ENCODE measurements around the gene STK35. TPM values are rescaled to one million over a fixed set of nuclear protein-coding genes. Genes with fewer than 3 reads are reported as not detected.

STK35 gene
- total and polyA plus RNA-seq, 2 of the 8 experiments (the other 6 are each of a cell fraction or from before 2014, with no cell fraction given) = 24.9 to 45.0 TPM

- ChIA-PET POLR2A (ENCODE audit: partially characterized antibody) (interaction anchor here (0.6 to 1.3 kb wide), 3 partner anchors 17 to 1140 kb away, joined by 3 to 5 read pairs (median 3); no protein-coding TSS in a partner anchor), CTCF (ENCODE audit: partially characterized antibody) (interaction anchor here (0.6 to 3.5 kb wide), 5 partner anchors 9 to 45 kb away, joined by 3 to 20 read pairs (median 4); no protein-coding TSS in a partner anchor)
- Histone ChIP-seq H2BK15ac (ENCODE audit: low read length) (no peak overlapping the region), H4K91ac (replicated peaks; ENCODE audit: insufficient read length, low read length) (no peak overlapping the region), H3K27me3 (replicated peaks in 1 of 4; ENCODE audit: control insufficient read depth in 3 of 4, extremely low read depth in 1 of 4, insufficient read depth in 3 of 4, low read length in 3 of 4) (no peaks in the 10 kb centered on the region), H3K56ac (replicated peaks; ENCODE audit: insufficient read length, low read depth, low read length) (no peak overlapping the region), H3K4ac (replicated peaks; ENCODE audit: insufficient read length, low read depth, low read length) (no peak overlapping the region), H2AFZ (ENCODE audit: low read length) (no peak overlapping the region), H2BK12ac (ENCODE audit: low read depth, low read length) (no peak overlapping the region), H4K5ac (ENCODE audit: insufficient read length, low read depth, low read length) (no peak overlapping the region), H3K79me2 (ENCODE audit: control insufficient read depth in 1 of 2, insufficient read depth in 2 of 2, low read length in 2 of 2) (peaks cover 0 to 66% of the 10 kb centered on the region in 2 experiments; a peak in 2 of 4 replicates), H3K23ac (ENCODE audit: insufficient read length) (no peak overlapping the region), H2AK5ac (ENCODE audit: low read depth, low read length) (0 out of 2 replicates have a peak overlapping the region, but pooled peaks have one; percentile 15), H4K20me1 (replicated peaks in 1 of 2; ENCODE audit: control insufficient read depth in 1 of 2, insufficient read depth in 2 of 2, low read length in 2 of 2) (peaks cover 16 to 36% of the 10 kb centered on the region in 2 experiments), H3K9ac (replicated peaks in 1 of 4; ENCODE audit: extremely low read depth in 1 of 4, low read depth in 3 of 4, low read length in 3 of 4) (no peak overlapping the region), H3K4me1 (replicated peaks in 1 of 4; ENCODE audit: control insufficient read depth in 3 of 4, insufficient read depth in 4 of 4, low read length in 3 of 4) (peaks cover 2 to 19% (median 10%) of the 10 kb centered on the region in 4 experiments), H3K23me2 (ENCODE audit: low read depth, low read length) (no peaks in the 10 kb centered on the region), H3K79me1 (ENCODE audit: low read depth, low read length) (peaks cover 22% of the 10 kb centered on the region), H4K8ac (ENCODE audit: extremely low read depth, insufficient read depth, low read length) (no peak overlapping the region), H3K27ac (ENCODE audit: low read depth, low read length) (no peak overlapping the region), H3K18ac (ENCODE audit: extremely low read depth, low read length) (no peak overlapping the region), H3K4me3 (ENCODE audit: extremely low read depth in 1 of 4, insufficient read depth in 2 of 4, low read depth in 3 of 4, low read length in 4 of 4) (no peak overlapping the region), H3K36me3 (ENCODE audit: control insufficient read depth in 2 of 4, insufficient read depth in 4 of 4, low read length in 3 of 4) (no peaks in the 10 kb centered on the region; a peak in 2 of 8 replicates), H3K4me2 (ENCODE audit: insufficient read depth in 1 of 2, low read depth in 2 of 2, low read length in 2 of 2) (no peak overlapping the region), H3K14ac (ENCODE audit: insufficient read length) (no peak overlapping the region), H2BK120ac (replicated peaks; ENCODE audit: low read depth, low read length) (no peak overlapping the region), H3K9me3 (ENCODE audit: insufficient read depth in 2 of 2, low read depth in 1 of 2, low read length in 1 of 2) (no peaks in the 10 kb centered on the region), H2BK20ac (ENCODE audit: low read length) (no peak overlapping the region), H2BK5ac (ENCODE audit: low read depth, low read length) (no peak overlapping the region)
- WGBS, 2 experiments (ENCODE audit: extremely low coverage in 1 of 2, insufficient coverage in 1 of 2, insufficient read length in 1 of 2, insufficient replicate concordance in 2 of 2, low coverage in 1 of 2, low lambda C conversion rate in 2 of 2, missing lambda C conversion rate in 1 of 2) = 79% methylated on average over 9 of the region's 9 CpGs; no CpG with 5 or more reads in 1 of the 2 experiments
- DNase-seq (ENCODE audit: low read depth in 1 of 2, low spot score in 2 of 2) (no peak), FAIRE-seq (no peak)
- TF ChIP-seq NRF1 (IDR thresholded peaks at IDR 0.05; ENCODE audit: low read depth, low read length) (no peak), TAF1 (IDR thresholded peaks at IDR 0.05; ENCODE audit: low read depth, low read length) (no peak), CHD1 (IDR thresholded peaks at IDR 0.05; ENCODE audit: low read depth, low read length) (no peak), KDM4A (IDR thresholded peaks at IDR 0.05; ENCODE audit: low read depth, low read length, severe bottlenecking) (no peak), HDAC2 (IDR thresholded peaks at IDR 0.05; ENCODE audit: borderline replicate concordance in 1 of 2, low read depth in 2 of 2, low read length in 2 of 2) (no peak), CBX8 (IDR thresholded peaks at IDR 0.05; ENCODE audit: borderline replicate concordance, low read depth, low read length) (no peak), SIRT6 (IDR thresholded peaks at IDR 0.05; ENCODE audit: low read length) (no peak), EZH2 (IDR thresholded peaks at IDR 0.05; ENCODE audit: low read depth, low read length, severe bottlenecking) (no peak), SP4 (IDR thresholded peaks at IDR 0.05; ENCODE audit: low read length) (no peak), SIX5 (IDR thresholded peaks at IDR 0.05; ENCODE audit: low read depth, low read length) (no peak), SUZ12 (IDR thresholded peaks at IDR 0.05; ENCODE audit: low read length) (no peak), FOSL1 (IDR thresholded peaks at IDR 0.05; ENCODE audit: insufficient read depth, low read depth, low read length) (no peak)
Measured at GRCh38 chr20:2133318-2134183, 31.9 kb downstream of the STK35 start.
